HepG2 (cell line): ENCODE measurements around the gene ARL2. TPM values are rescaled to one million over a fixed set of nuclear protein-coding genes. Genes with fewer than 3 reads are reported as not detected.

ENCODE experiments used
- ATAC-seq: fragments of 200-7000 bp; cut with Tn5 transposase; 3 replicates; pipeline ENCODE4 v1.9.1; 2020; ENCODE audit warnings: mild to moderate bottlenecking, moderate library complexity
- BruUV-seq: library from RNA; stranded (reverse); fragments of 400-500 nt; replicated peaks from 2 replicates; lab custom pipeline; 2021; lab: Mats Ljungman, UMichigan
- CTCF ChIA-PET: fragments of 300-600 bp; formaldehyde crosslinking; extraction: SDS; loops from one replicate; lab custom pipeline; 2021; ENCODE audit warnings: low total read pairs, inconsistent platforms, low intra/inter-chr PET ratio; lab: Yijun Ruan, JAX
- POLR2A ChIA-PET: fragments of 350-600 bp; sonication (Branson Sonifier 250); formaldehyde crosslinking; loops from one replicate; lab custom pipeline; 2020; ENCODE audit warnings: antibody characterized with exemption, inconsistent platforms; lab: Yijun Ruan, JAX
- DNase-seq: peaks from one replicate; pipeline ENCODE4 v3.0.0-alpha.2; 2015; ENCODE audit warnings: low spot score
- FAIRE-seq: peaks from 3 replicates; lab custom pipeline; 2011; peaks lifted over from hg19 to GRCh38; lab: Jason Lieb, UNC
- H2AFZ ChIP-seq: one replicate; pipeline ENCODE4 v1.6.1; 2011; ENCODE audit warnings: low read length, inconsistent platforms
- H3K27ac ChIP-seq: fragments of 300-600 bp; 3 replicates; pipeline ENCODE4 v1.8.0; 2011; ENCODE audit warnings: mixed run types, mild to moderate bottlenecking, mixed read lengths, low read length, inconsistent platforms; ENCODE audit not compliant: insufficient read depth; ENCODE audit errors: extremely low read length
- H3K27me3 ChIP-seq, 2 experiments: fragments of 200-600 bp in 1 of 2; 2 replicates in 1 of 2; 3 replicates in 1 of 2; pipeline versions ENCODE4 v1.6.0 to v1.8.0; 2011; ENCODE audit warnings: low read length in 2 of 2, mild to moderate bottlenecking in 2 of 2, moderate library complexity in 2 of 2, inconsistent platforms in 1 of 2; ENCODE audit not compliant: insufficient read depth in 2 of 2, control insufficient read depth in 1 of 2
- H3K36me3 ChIP-seq, 2 experiments: fragments of 200-600 bp in 1 of 2; replicated peaks in 1 of 2; 2 replicates in 1 of 2; 3 replicates in 1 of 2; pipeline versions ENCODE4 v1.5.1 to v1.8.0; 2011; ENCODE audit warnings: low read length in 2 of 2, inconsistent platforms in 1 of 2; ENCODE audit not compliant: insufficient read depth in 2 of 2, control insufficient read depth in 1 of 2
- H3K4me1 ChIP-seq: 2 replicates; pipeline ENCODE4 v1.5.1; 2012; ENCODE audit warnings: low read length, inconsistent platforms; ENCODE audit not compliant: insufficient read depth
- H3K4me2 ChIP-seq: 2 replicates; pipeline ENCODE4 v1.6.0; 2011; ENCODE audit warnings: low read depth, low read length, inconsistent platforms
- H3K4me3 ChIP-seq, 3 experiments: fragments of 200-600 bp in 1 of 3; sonication (generic), shearing (Covaris generic) in 1 of 3; replicated peaks in 1 of 3; 2 replicates each; pipeline ENCODE4 v1.5.1; 2011 to 2016; ENCODE audit warnings: low read length in 3 of 3, inconsistent platforms in 2 of 3, low read depth in 2 of 3, mild to moderate bottlenecking in 2 of 3, control low read depth in 1 of 3, mixed read lengths in 1 of 3; ENCODE audit not compliant: insufficient read depth in 1 of 3
- H3K79me2 ChIP-seq: one replicate; pipeline ENCODE4 v1.6.1; 2011; ENCODE audit warnings: low read length, inconsistent platforms; ENCODE audit not compliant: insufficient read depth
- H3K9ac ChIP-seq: 2 replicates; pipeline ENCODE4 v1.6.0; 2011; ENCODE audit warnings: mild to moderate bottlenecking, low read depth, low read length, inconsistent platforms; ENCODE audit not compliant: insufficient read depth
- H3K9me3 ChIP-seq: 2 replicates; pipeline ENCODE4 v1.5.1; 2012; ENCODE audit warnings: mild to moderate bottlenecking, low read length
- H4K20me1 ChIP-seq: 2 replicates; pipeline ENCODE4 v1.6.0; 2011; ENCODE audit warnings: inconsistent platforms, mild to moderate bottlenecking, low read length, moderate library complexity; ENCODE audit not compliant: insufficient read depth
- CC2D1A ChIP-seq: sonication (generic); formaldehyde crosslinking; IDR thresholded peaks from 2 replicates; pipeline ENCODE4 v1.8.1; 2023; ENCODE audit warnings: mild to moderate bottlenecking, missing genetic modification reagents
- FOXJ3 ChIP-seq: sonication (generic); formaldehyde crosslinking; IDR thresholded peaks from 2 replicates; pipeline ENCODE4 v1.4.0; 2020; ENCODE audit warnings: missing genetic modification reagents, mild to moderate bottlenecking, borderline replicate concordance
- HDAC6 ChIP-seq: fragments of 200-600 bp; sonication (generic); IDR thresholded peaks from 2 replicates; pipeline ENCODE4 v1.7.0; 2017; ENCODE audit warnings: mild to moderate bottlenecking, antibody characterized with exemption, low read length, low read depth
- HMGXB3 ChIP-seq: sonication (generic); formaldehyde crosslinking; IDR thresholded peaks from 2 replicates; pipeline ENCODE4 v1.4.0; 2020; ENCODE audit warnings: missing genetic modification reagents, borderline replicate concordance
- JUND ChIP-seq: sonication (generic); formaldehyde crosslinking; IDR thresholded peaks from 2 replicates; pipeline ENCODE4 v1.8.0; 2022; ENCODE audit warnings: mild to moderate bottlenecking, missing genetic modification reagents
- POGK ChIP-seq: sonication (generic); formaldehyde crosslinking; conservative IDR thresholded peaks from 2 replicates; pipeline ENCODE4 v1.8.0; 2022; ENCODE audit warnings: mild to moderate bottlenecking, moderate library complexity, missing genetic modification reagents
- SKIL ChIP-seq: sonication (generic); formaldehyde crosslinking; IDR thresholded peaks from 2 replicates; pipeline ENCODE4 v1.8.0; 2022; ENCODE audit warnings: missing genetic modification reagents, mild to moderate bottlenecking, moderate library complexity, borderline replicate concordance
- TARDBP ChIP-seq: sonication (generic); formaldehyde crosslinking; IDR thresholded peaks from 2 replicates; pipeline ENCODE4 v1.8.0; 2022; ENCODE audit warnings: mild to moderate bottlenecking, missing genetic modification reagents
- ZBTB44 ChIP-seq: sonication (generic); formaldehyde crosslinking; IDR thresholded peaks from 2 replicates; pipeline ENCODE4 v1.4.0; 2020; ENCODE audit warnings: missing genetic modification reagents
- ZMAT5 ChIP-seq: sonication (generic); formaldehyde crosslinking; IDR thresholded peaks from 2 replicates; pipeline ENCODE4 v1.5.0; 2020; ENCODE audit warnings: mild to moderate bottlenecking, low read depth, missing genetic modification reagents, borderline replicate concordance
- ZNF501 ChIP-seq: sonication (generic); formaldehyde crosslinking; IDR thresholded peaks from 2 replicates; pipeline ENCODE4 v1.5.1; 2020; ENCODE audit warnings: mild to moderate bottlenecking, moderate library complexity, missing genetic modification reagents
- ZNF614 ChIP-seq: IDR thresholded peaks from 2 replicates; pipeline ENCODE4 v1.6.1; 2018; ENCODE audit warnings: missing biosample characterization, missing genetic modification reagents, inconsistent platforms, borderline replicate concordance
- WGBS: methylation state at CpG from one replicate; pipeline ENCODE4 v1.1.6; 2017; ENCODE audit warnings: low lambda C conversion rate; 5-methylcytosine and 5-hydroxymethylcytosine counted together
- in situ Hi-C: cut with HindIII; loops from 2 replicates; pipeline ENCODE4 v1.10.0; 2017; ENCODE audit warnings: low pct_unique_long_range_greater_than_20kb; ENCODE audit not compliant: extremely low pct_ligation_motif_present
- intact Hi-C: fragments of 100-400 bp; cut with micrococcal nuclease; formaldehyde crosslinking; loops from one replicate; pipeline ENCODE4 v1.10.0; 2022; ENCODE audit not compliant: unreplicated experiment
- polyA plus RNA-seq, 8 experiments: library from polyadenylated mRNA; depleted of rRNA in 3 of 8; stranded (reverse) in 7 of 8; unstranded in 1 of 8; fragments of >200 nt; fragmentation: Illumina TruSeq in 4 of 8; extraction: Trizol in 4 of 8; gene quantifications; 2 replicates each; pipeline versions ENCODE4 v1.2.1 to v1.2.3, GENCODE V29; 2011 to 2016; ENCODE audit warnings: low read depth in 4 of 8, missing spikeins in 1 of 8, mixed read lengths in 1 of 8; ENCODE audit not compliant: insufficient read depth in 1 of 8
- total RNA-seq, 5 experiments: library from RNA; depleted of rRNA; stranded (reverse); fragments of >200 nt; fragmentation: Illumina TruSeq; extraction: Trizol; gene quantifications; 2 replicates each; pipeline ENCODE4 v1.2.3, GENCODE V29; 2016; ENCODE audit warnings: low read depth in 1 of 5

ARL2 gene
- total and polyA plus RNA-seq, 2 of the 13 experiments (the other 11 are each of a cell fraction or from before 2014, with no cell fraction given): 82.9 to 84.4 TPM

GRCh38 chr11:64967375-64967774 lies 46.6 kb upstream of the ARL2 start (continued):
- TF ChIP-seq HMGXB3 (CRISPR knock-in tag) (no peak), SKIL (CRISPR knock-in tag) (no peak)

- no peaks in the 10 kb centered on the region for H3K4me1 ChIP-seq
- no TSS peak for BruUV-seq
- no peaks in the 10 kb centered on the region for H3K36me3 ChIP-seq
- peaks cover 0 to 3% of the 10 kb centered on the region in 2 experiments; a peak in 1 of 5 replicates for H3K27me3 ChIP-seq
- no peaks in the 10 kb centered on the region for H3K9me3 ChIP-seq
- H3K9ac ChIP-seq: no peak overlapping the region
- in situ Hi-C loops: no loop called here
- H4K20me1 ChIP-seq: no peaks in the 10 kb centered on the region
- intact Hi-C loops: no loop called here
- no peak overlapping the region for H3K4me3 ChIP-seq
- no peak for FAIRE-seq
- no peak overlapping the region for H3K27ac ChIP-seq
- ATAC-seq: no peak
- no peak overlapping the region for H2AFZ ChIP-seq
- no peak overlapping the region for H3K4me2 ChIP-seq
- no peaks in the 10 kb centered on the region for H3K79me2 ChIP-seq
- no peak for DNase-seq
- CTCF ChIA-PET: no interaction called here
- 19% methylated on average over 5 of the region's 5 CpGs for WGBS
- POLR2A ChIA-PET: no interaction called here
- TF ChIP-seq FOXJ3 (CRISPR knock-in tag): no peak
- TF ChIP-seq HDAC6: no peak
- no peak for TF ChIP-seq CC2D1A (CRISPR knock-in tag)
- no peak for TF ChIP-seq JUND (CRISPR knock-in tag)
- no peak for TF ChIP-seq ZBTB44 (CRISPR knock-in tag)
- no peak for TF ChIP-seq POGK (CRISPR knock-in tag)
- TF ChIP-seq ZNF614 (CRISPR knock-in tag): no peak
- TF ChIP-seq TARDBP (CRISPR knock-in tag): no peak
- no peak for TF ChIP-seq ZNF501
- TF ChIP-seq ZMAT5: no peak
Observed at GRCh38 chr11:64969209-64969608, 44.8 kb upstream of the ARL2 start.
